Cardiac muscle cell (in vitro differentiated cells and primary cell): ENCODE measurements around the gene NMD3. TPM values are rescaled to one million over a fixed set of nuclear protein-coding genes. Genes with fewer than 3 reads are reported as not detected.

Experiments used
- DNase-seq, 2 donors: peaks; one replicate each; pipeline versions ENCODE4 v3.0.0 to v3.0.0-alpha.2; 2010 to 2017; ENCODE audit warnings: low read depth in 1 of 2, low spot score in 1 of 2
- H3K27ac ChIP-seq: fragments of 200-600 bp; sonication (generic); 2 replicates; pipeline ENCODE4 v1.5.1; 2016
- H3K27me3 ChIP-seq: fragments of 200-600 bp; sonication (generic); 2 replicates; pipeline ENCODE4 v1.6.0; 2016; ENCODE audit warnings: control low read depth
- H3K36me3 ChIP-seq: fragments of 200-600 bp; sonication (generic); 2 replicates; pipeline ENCODE4 v1.5.1; 2016; ENCODE audit warnings: control low read depth
- H3K4me1 ChIP-seq: fragments of 200-600 bp; sonication (generic); 2 replicates; pipeline ENCODE4 v1.8.1; 2017; ENCODE audit warnings: low read depth, mild to moderate bottlenecking, mixed run types
- H3K4me3 ChIP-seq: fragments of 200-600 bp; sonication (generic); 2 replicates; pipeline ENCODE4 v1.5.1; 2016; ENCODE audit warnings: mild to moderate bottlenecking
- H3K9me3 ChIP-seq: fragments of 200-600 bp; sonication (generic); 2 replicates; pipeline ENCODE4 v1.5.1; 2017; ENCODE audit warnings: low read depth, mild to moderate bottlenecking, control low read depth
- CTCF ChIP-seq: IDR thresholded peaks from 2 replicates; pipeline ENCODE4 v1.5.1; 2012; ENCODE audit warnings: low read depth, mild to moderate bottlenecking, low read length
- polyA plus RNA-seq: library from polyadenylated mRNA; unstranded; fragments of >200 nt; fragmentation: Nextera tagmentation; extraction: Ambion mirVana; gene quantifications from 2 replicates; pipeline ENCODE4 v1.2.1, GENCODE V29; 2016
- total RNA-seq: library from RNA; depleted of rRNA; stranded (reverse); fragments of >200 nt; gene quantifications from 2 replicates; pipeline ENCODE4 v1.2.3, GENCODE V29; 2016

The NMD3 gene
- total and polyA plus RNA-seq, 2 experiments from 2014 or later, result 30.6 to 36.8 TPM

GRCh38 chr3:161284989-161285388, 63.9 kb downstream of the NMD3 start:
- DNase-seq, result no peak
- no peaks in the 10 kb centered on the region for H3K9me3 ChIP-seq
- H3K4me1 ChIP-seq, result no peaks in the 10 kb centered on the region
- no peak overlapping the region for H3K27ac ChIP-seq
- H3K36me3 ChIP-seq, result no peaks in the 10 kb centered on the region
- no peak for TF ChIP-seq CTCF
- H3K4me3 ChIP-seq, result no peak overlapping the region
- H3K27me3 ChIP-seq, result no peaks in the 10 kb centered on the region

GRCh38 chr3:161289174-161289573, 68.1 kb downstream of the NMD3 start:
- TF ChIP-seq CTCF, result no peak
- H3K9me3 ChIP-seq, result no peaks in the 10 kb centered on the region
- H3K36me3 ChIP-seq, result no peaks in the 10 kb centered on the region
- H3K27me3 ChIP-seq, result no peaks in the 10 kb centered on the region
- H3K4me1 ChIP-seq, result no peaks in the 10 kb centered on the region
- DNase-seq, result no peak
- no peak overlapping the region for H3K27ac ChIP-seq
- no peak overlapping the region for H3K4me3 ChIP-seq

- no peak overlapping the region for H3K4me3 ChIP-seq
- H3K27me3 ChIP-seq, result no peaks in the 10 kb centered on the region
- H3K27ac ChIP-seq, result no peak overlapping the region
- H3K36me3 ChIP-seq, result no peaks in the 10 kb centered on the region
- no peak for TF ChIP-seq CTCF
- H3K4me1 ChIP-seq, result no peaks in the 10 kb centered on the region
- H3K9me3 ChIP-seq, result no peaks in the 10 kb centered on the region
- no peak for DNase-seq
Observed at GRCh38 chr3:161291191-161291901, 70.2 kb downstream of the NMD3 start.

- TF ChIP-seq CTCF, result no peak
- H3K27ac ChIP-seq, result no peak overlapping the region
- no peaks in the 10 kb centered on the region for H3K27me3 ChIP-seq
- no peaks in the 10 kb centered on the region for H3K36me3 ChIP-seq
- no peaks in the 10 kb centered on the region for H3K9me3 ChIP-seq
- no peaks in the 10 kb centered on the region for H3K4me1 ChIP-seq
- H3K4me3 ChIP-seq, result no peak overlapping the region
- no peak for DNase-seq
Observed at GRCh38 chr3:161293381-161293780, 72.3 kb downstream of the NMD3 start.

GRCh38 chr3:161295325-161295724, 74.2 kb downstream of the NMD3 start:
- peak in 1 of 2 donors; percentile 45 for DNase-seq
- Histone ChIP-seq H3K4me1 (no peaks in the 10 kb centered on the region), H3K27ac (no peak overlapping the region), H3K36me3 (no peaks in the 10 kb centered on the region), H3K27me3 (no peaks in the 10 kb centered on the region), H3K4me3 (no peak overlapping the region), H3K9me3 (no peaks in the 10 kb centered on the region)
- no peak for TF ChIP-seq CTCF
